ENCODE measurements around the gene GPATCH2. TPM values are rescaled to one million over a fixed set of nuclear protein-coding genes. Genes with fewer than 3 reads are reported as not detected.

Gene GPATCH2
- polyA plus RNA-seq, 1 donor from 2014 or later: 12.3 TPM

DNA sequence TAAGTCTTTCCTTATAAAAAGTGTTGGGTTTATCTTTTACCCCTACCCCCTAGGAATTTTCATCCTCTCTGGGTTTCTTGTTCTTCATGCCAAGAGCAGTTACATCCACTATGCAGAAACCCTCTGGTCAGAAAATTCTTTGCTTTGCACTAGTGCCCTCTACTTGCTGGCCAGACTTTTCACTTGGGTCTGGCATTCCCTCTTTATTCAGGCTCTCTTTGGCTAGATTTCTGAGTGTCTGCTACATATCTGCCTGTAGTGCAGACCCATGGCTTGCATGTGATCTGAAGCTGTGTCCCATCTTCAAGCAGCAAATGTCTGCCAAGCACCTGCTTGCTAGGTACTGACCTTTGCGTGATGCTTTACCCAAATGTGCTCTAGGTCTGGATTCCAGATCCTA, 237.0 kb downstream of the GPATCH2 start:
- no peaks in the 10 kb centered on the region for H3K27me3 ChIP-seq (ENCODE audit: insufficient read depth, low read depth, low read length)
- H3K4me3 ChIP-seq (ENCODE audit: low read length): no peak overlapping the region
- no peaks in the 10 kb centered on the region for H3F3A ChIP-seq (ENCODE audit: insufficient read depth, low read length, poor library complexity, severe bottlenecking)
- no peaks in the 10 kb centered on the region for H3K36me3 ChIP-seq (ENCODE audit: insufficient read depth, low read length)
- H3K9me2 ChIP-seq (ENCODE audit: insufficient read depth, low read length): no peaks in the 10 kb centered on the region
- H4K20me1 ChIP-seq (ENCODE audit: insufficient read depth): no peaks in the 10 kb centered on the region
- no peaks in the 10 kb centered on the region for H3K79me2 ChIP-seq (replicated peaks; ENCODE audit: insufficient read depth, low read length)
- H3K9me3 ChIP-seq (ENCODE audit: low read length): no peaks in the 10 kb centered on the region
- no peak overlapping the region for H3K4me2 ChIP-seq (ENCODE audit: low read length)
- H3K9ac ChIP-seq (ENCODE audit: low read length): no peak overlapping the region
- H3K27ac ChIP-seq (ENCODE audit: low read length): no peak overlapping the region
- H2AFZ ChIP-seq (ENCODE audit: low read depth, low read length): no peak overlapping the region
- TF ChIP-seq EZH2 (IDR thresholded peaks at IDR 0.05; ENCODE audit: borderline replicate concordance, insufficient read depth, low read length, poor library complexity, severe bottlenecking): no peak
- no peak for TF ChIP-seq POLR2AphosphoS5 (IDR thresholded peaks at IDR 0.05)
- no peak for TF ChIP-seq EP300 (conservative IDR thresholded peaks at IDR 0.05; ENCODE audit: poor library complexity, severe bottlenecking)
- peak; percentile 9 for TF ChIP-seq RAD21 (conservative IDR thresholded peaks at IDR 0.05)
- TF ChIP-seq, protein P1, sequence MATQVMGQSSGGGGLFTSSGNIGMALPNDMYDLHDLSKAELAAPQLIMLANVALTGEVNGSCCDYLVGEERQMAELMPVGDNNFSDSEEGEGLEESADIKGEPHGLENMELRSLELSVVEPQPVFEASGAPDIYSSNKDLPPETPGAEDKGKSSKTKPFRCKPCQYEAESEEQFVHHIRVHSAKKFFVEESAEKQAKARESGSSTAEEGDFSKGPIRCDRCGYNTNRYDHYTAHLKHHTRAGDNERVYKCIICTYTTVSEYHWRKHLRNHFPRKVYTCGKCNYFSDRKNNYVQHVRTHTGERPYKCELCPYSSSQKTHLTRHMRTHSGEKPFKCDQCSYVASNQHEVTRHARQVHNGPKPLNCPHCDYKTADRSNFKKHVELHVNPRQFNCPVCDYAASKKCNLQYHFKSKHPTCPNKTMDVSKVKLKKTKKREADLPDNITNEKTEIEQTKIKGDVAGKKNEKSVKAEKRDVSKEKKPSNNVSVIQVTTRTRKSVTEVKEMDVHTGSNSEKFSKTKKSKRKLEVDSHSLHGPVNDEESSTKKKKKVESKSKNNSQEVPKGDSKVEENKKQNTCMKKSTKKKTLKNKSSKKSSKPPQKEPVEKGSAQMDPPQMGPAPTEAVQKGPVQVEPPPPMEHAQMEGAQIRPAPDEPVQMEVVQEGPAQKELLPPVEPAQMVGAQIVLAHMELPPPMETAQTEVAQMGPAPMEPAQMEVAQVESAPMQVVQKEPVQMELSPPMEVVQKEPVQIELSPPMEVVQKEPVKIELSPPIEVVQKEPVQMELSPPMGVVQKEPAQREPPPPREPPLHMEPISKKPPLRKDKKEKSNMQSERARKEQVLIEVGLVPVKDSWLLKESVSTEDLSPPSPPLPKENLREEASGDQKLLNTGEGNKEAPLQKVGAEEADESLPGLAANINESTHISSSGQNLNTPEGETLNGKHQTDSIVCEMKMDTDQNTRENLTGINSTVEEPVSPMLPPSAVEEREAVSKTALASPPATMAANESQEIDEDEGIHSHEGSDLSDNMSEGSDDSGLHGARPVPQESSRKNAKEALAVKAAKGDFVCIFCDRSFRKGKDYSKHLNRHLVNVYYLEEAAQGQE (IDR thresholded peaks at IDR 0.05; ENCODE audit: borderline replicate concordance): no peak
- no peak for TF ChIP-seq SMC3 (conservative IDR thresholded peaks at IDR 0.05; ENCODE audit: poor library complexity)

DNA sequence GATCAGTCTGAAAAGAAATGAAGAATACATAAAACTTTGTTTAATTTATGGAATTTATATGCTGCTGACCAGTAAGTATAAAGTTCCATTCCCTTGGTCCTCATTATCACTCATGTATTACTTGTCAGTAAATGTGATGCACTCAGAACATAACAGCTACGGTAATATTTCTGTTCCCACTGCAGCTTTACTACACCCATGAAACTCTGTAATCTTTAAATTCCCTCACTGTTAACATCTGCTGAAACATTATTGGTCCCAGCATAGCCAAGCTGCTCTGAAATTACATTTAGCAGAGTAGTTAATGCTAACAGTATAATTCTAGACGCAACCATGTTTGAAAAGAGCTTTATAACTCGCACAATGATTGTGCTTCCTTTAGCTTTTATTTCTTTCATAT, 238.4 kb downstream of the GPATCH2 start:
- no peaks in the 10 kb centered on the region for H3K36me3 ChIP-seq (ENCODE audit: insufficient read depth, low read length)
- TF ChIP-seq EZH2 (IDR thresholded peaks at IDR 0.05; ENCODE audit: borderline replicate concordance, insufficient read depth, low read length, poor library complexity, severe bottlenecking) (no peak), POLR2AphosphoS5 (IDR thresholded peaks at IDR 0.05) (no peak), RAD21 (conservative IDR thresholded peaks at IDR 0.05) (no peak), EP300 (conservative IDR thresholded peaks at IDR 0.05; ENCODE audit: poor library complexity, severe bottlenecking) (no peak), MXI1 (conservative IDR thresholded peaks at IDR 0.05; ENCODE audit: poor library complexity, severe bottlenecking) (no peak), TAF1 (IDR thresholded peaks at IDR 0.05; ENCODE audit: low read depth) (no peak), SMC3 (conservative IDR thresholded peaks at IDR 0.05; ENCODE audit: poor library complexity) (no peak)
- TF ChIP-seq, protein P2, sequence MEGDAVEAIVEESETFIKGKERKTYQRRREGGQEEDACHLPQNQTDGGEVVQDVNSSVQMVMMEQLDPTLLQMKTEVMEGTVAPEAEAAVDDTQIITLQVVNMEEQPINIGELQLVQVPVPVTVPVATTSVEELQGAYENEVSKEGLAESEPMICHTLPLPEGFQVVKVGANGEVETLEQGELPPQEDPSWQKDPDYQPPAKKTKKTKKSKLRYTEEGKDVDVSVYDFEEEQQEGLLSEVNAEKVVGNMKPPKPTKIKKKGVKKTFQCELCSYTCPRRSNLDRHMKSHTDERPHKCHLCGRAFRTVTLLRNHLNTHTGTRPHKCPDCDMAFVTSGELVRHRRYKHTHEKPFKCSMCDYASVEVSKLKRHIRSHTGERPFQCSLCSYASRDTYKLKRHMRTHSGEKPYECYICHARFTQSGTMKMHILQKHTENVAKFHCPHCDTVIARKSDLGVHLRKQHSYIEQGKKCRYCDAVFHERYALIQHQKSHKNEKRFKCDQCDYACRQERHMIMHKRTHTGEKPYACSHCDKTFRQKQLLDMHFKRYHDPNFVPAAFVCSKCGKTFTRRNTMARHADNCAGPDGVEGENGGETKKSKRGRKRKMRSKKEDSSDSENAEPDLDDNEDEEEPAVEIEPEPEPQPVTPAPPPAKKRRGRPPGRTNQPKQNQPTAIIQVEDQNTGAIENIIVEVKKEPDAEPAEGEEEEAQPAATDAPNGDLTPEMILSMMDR (IDR thresholded peaks at IDR 0.05; ENCODE audit: poor library complexity, severe bottlenecking): no peak
- TF ChIP-seq, protein P1 (IDR thresholded peaks at IDR 0.05; ENCODE audit: borderline replicate concordance): no peak
- no peak overlapping the region for H3K9ac ChIP-seq (ENCODE audit: low read length)
- no peak overlapping the region for H2AFZ ChIP-seq (ENCODE audit: low read depth, low read length)
- H4K20me1 ChIP-seq (ENCODE audit: insufficient read depth): no peaks in the 10 kb centered on the region
- no peaks in the 10 kb centered on the region for H3K9me2 ChIP-seq (ENCODE audit: insufficient read depth, low read length)
- no peak overlapping the region for H3K27ac ChIP-seq (ENCODE audit: low read length)
- no peaks in the 10 kb centered on the region for H3K27me3 ChIP-seq (ENCODE audit: insufficient read depth, low read depth, low read length)
- H3K4me2 ChIP-seq (ENCODE audit: low read length): no peak overlapping the region
- H3K9me3 ChIP-seq (ENCODE audit: low read length): no peaks in the 10 kb centered on the region
- H3K79me2 ChIP-seq (replicated peaks; ENCODE audit: insufficient read depth, low read length): no peaks in the 10 kb centered on the region
- no peaks in the 10 kb centered on the region for H3F3A ChIP-seq (ENCODE audit: insufficient read depth, low read length, poor library complexity, severe bottlenecking)
- H3K4me3 ChIP-seq (ENCODE audit: low read length): no peak overlapping the region
